ENCODE results near the gene FHOD3.

The FHOD3 gene

DNA sequence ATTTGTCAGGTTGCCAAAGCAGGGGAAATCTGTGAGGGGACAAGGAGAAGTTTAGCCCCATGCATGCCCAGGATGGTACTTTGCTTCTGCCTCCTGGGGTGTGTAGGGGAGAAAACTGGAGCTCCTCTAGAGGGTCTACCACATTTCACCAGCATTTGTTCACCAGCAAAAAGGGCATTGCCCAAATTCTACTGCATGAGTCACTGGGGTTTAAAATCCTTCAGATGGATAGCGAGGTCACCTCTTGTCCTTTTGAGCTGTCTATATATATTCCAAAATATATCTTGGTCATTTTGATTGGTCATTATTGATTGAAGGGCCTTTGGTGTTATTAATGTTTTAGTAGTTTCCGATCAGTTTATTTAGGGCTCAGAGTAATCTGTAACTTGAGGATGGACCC is 18.7 kb downstream of the FHOD3 start:
- no peak for DNase-seq (ENCODE audit: low spot score)
- TF ChIP-seq CTCF (IDR thresholded peaks at IDR 0.05; ENCODE audit: extremely low read depth, missing control alignments): no peak

- no peak for TF ChIP-seq CTCF (IDR thresholded peaks at IDR 0.05; ENCODE audit: extremely low read depth, missing control alignments)
- DNase-seq (ENCODE audit: low spot score): no peak
Observed at GRCh38 chr18:36321658-36322407, 24.3 kb downstream of the FHOD3 start.

DNA sequence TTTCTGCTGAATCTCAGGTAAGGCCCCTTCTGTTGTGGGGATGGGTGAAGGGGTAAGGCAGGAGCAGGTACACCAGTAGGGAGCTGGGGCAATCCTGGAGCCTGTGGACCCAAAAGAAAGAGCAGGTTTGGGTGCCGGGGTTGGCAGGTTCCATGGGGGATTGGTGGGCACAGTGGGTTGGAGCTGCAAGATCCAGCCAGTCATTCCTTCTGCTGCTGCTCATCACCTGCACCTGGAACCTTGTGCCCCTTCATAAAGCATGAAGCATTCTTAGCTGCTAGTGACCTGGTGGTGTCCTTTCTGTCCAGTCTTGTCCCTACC is 24.9 kb downstream of the FHOD3 start:
- TF ChIP-seq CTCF (IDR thresholded peaks at IDR 0.05; ENCODE audit: extremely low read depth, missing control alignments): no peak
- no peak for DNase-seq (ENCODE audit: low spot score)

- no peak for TF ChIP-seq CTCF (IDR thresholded peaks at IDR 0.05; ENCODE audit: extremely low read depth, missing control alignments)
- no peak for DNase-seq (ENCODE audit: low spot score)
Observed at GRCh38 chr18:36322734-36323133, 25.2 kb downstream of the FHOD3 start.

- no peak for TF ChIP-seq CTCF (IDR thresholded peaks at IDR 0.05; ENCODE audit: extremely low read depth, missing control alignments)
- DNase-seq (ENCODE audit: low spot score): no peak
Observed at GRCh38 chr18:36323421-36323820, 25.9 kb downstream of the FHOD3 start.

DNA sequence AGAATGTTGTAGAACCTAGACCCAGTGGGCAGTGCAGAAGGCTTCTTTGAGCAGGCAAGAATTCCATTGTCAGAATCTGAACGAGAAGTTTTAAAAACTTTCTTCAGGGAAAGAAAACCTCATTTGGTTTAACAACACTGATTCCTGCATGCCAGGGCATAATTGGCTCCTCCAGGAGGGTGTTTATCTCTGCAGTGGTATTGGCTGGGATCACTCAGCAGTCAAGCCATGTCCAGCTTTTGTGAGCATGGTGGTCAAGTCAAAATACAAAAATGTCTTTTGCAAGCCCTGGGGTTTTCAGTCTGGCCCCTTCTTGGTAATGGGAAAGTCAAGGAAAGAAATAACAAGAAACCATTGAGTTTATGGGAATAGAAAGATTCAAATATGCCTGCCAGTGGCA is 28.3 kb downstream of the FHOD3 start:
- no peak for DNase-seq (ENCODE audit: low spot score)
- TF ChIP-seq CTCF (IDR thresholded peaks at IDR 0.05; ENCODE audit: extremely low read depth, missing control alignments): no peak

- DNase-seq (ENCODE audit: low spot score): no peak
- TF ChIP-seq CTCF (IDR thresholded peaks at IDR 0.05; ENCODE audit: extremely low read depth, missing control alignments): no peak
Observed at GRCh38 chr18:36326771-36327170, 29.3 kb downstream of the FHOD3 start.

Measured in GM20000 (cell line).